HuH-7.5 (cell line): Measurements from ENCODE around the gene ZNF630.
"Not testable (repeated sequence)": the region's sequence is repeated elsewhere in the genome, so short reads cannot be mapped to it uniquely, and the experiment has no call there.

ENCODE experiments used
- DNase-seq: peaks from one replicate; pipeline ENCODE4 v3.0.0; 2011; ENCODE audit warnings: low spot score

ZNF630 gene

GRCh38 chrX:48071064-48071985 lies at the start of gene ZNF630:
Gene ZNF630, minus strand, starts transcription at chrX:48071640. Its CDS starts 4,754 bp downstream, at chrX:48066886.
- DNase-seq: peak; percentile 31

- DNase-seq: no peak
Observed at GRCh38 chrX:48107717-48108116, 36.3 kb upstream of the ZNF630 start.

- DNase-seq: no peak
Observed at GRCh38 chrX:48102874-48103374, 31.5 kb upstream of the ZNF630 start.

GRCh38 chrX:48101443-48101842 lies 30.0 kb upstream of the ZNF630 start:
- no peak for DNase-seq

- not testable (repeated sequence) for DNase-seq
Observed at GRCh38 chrX:48092558-48092957, 21.1 kb upstream of the ZNF630 start.

GRCh38 chrX:48090123-48090522 lies 18.7 kb upstream of the ZNF630 start:
- DNase-seq: no peak

- DNase-seq: no peak
Observed at GRCh38 chrX:48086082-48086481, 14.6 kb upstream of the ZNF630 start.

GRCh38 chrX:48083706-48084105 lies 12.3 kb upstream of the ZNF630 start:
- no peak for DNase-seq

- peak; percentile 17 for DNase-seq
Observed at GRCh38 chrX:48083212-48083611, 11.8 kb upstream of the ZNF630 start.

- DNase-seq: no peak
Observed at GRCh38 chrX:48076343-48076742, 4.9 kb upstream of the ZNF630 start.

GRCh38 chrX:48071986-48072605 lies 656 bp upstream of the ZNF630 start:
- no peak for DNase-seq

- no peak for DNase-seq
Observed at GRCh38 chrX:48068096-48068887, 3.1 kb downstream of the ZNF630 start.

- no peak for DNase-seq
Observed at GRCh38 chrX:48064261-48064660, 7.2 kb downstream of the ZNF630 start.

- no peak for DNase-seq
Observed at GRCh38 chrX:48059296-48059639, 12.2 kb downstream of the ZNF630 start.

GRCh38 chrX:48058621-48059295 lies 12.7 kb downstream of the ZNF630 start:
- DNase-seq: no peak

- DNase-seq: no peak
Observed at GRCh38 chrX:48046846-48047245, 24.6 kb downstream of the ZNF630 start.

- no peak for DNase-seq
Observed at GRCh38 chrX:48045410-48046311, 25.8 kb downstream of the ZNF630 start.

- DNase-seq: no peak
Observed at GRCh38 chrX:48043056-48043455, 28.4 kb downstream of the ZNF630 start.

GRCh38 chrX:48035891-48036290 lies 35.5 kb downstream of the ZNF630 start:
- DNase-seq: no peak

- not testable (repeated sequence) for DNase-seq
Observed at GRCh38 chrX:48030641-48031173, 40.7 kb downstream of the ZNF630 start.

- DNase-seq: no peak
Observed at GRCh38 chrX:48030237-48030636, 41.2 kb downstream of the ZNF630 start.
